ENCODE data around the gene AKAP1.

GRCh38 chr17:57143361-57143760 is 58.3 kb downstream of the AKAP1 start:
- TF ChIP-seq, protein P1, sequence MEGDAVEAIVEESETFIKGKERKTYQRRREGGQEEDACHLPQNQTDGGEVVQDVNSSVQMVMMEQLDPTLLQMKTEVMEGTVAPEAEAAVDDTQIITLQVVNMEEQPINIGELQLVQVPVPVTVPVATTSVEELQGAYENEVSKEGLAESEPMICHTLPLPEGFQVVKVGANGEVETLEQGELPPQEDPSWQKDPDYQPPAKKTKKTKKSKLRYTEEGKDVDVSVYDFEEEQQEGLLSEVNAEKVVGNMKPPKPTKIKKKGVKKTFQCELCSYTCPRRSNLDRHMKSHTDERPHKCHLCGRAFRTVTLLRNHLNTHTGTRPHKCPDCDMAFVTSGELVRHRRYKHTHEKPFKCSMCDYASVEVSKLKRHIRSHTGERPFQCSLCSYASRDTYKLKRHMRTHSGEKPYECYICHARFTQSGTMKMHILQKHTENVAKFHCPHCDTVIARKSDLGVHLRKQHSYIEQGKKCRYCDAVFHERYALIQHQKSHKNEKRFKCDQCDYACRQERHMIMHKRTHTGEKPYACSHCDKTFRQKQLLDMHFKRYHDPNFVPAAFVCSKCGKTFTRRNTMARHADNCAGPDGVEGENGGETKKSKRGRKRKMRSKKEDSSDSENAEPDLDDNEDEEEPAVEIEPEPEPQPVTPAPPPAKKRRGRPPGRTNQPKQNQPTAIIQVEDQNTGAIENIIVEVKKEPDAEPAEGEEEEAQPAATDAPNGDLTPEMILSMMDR (IDR thresholded peaks at IDR 0.05): no peak
- TF ChIP-seq POLR2A (IDR thresholded peaks at IDR 0.05): no peak
